ENCODE data around the gene DZIP1. TPM values are rescaled to one million over a fixed set of nuclear protein-coding genes. Genes with fewer than 3 reads are reported as not detected.

Gene DZIP1
- total and polyA plus RNA-seq, 2 of the 8 experiments (the other 6 are each of a cell fraction or from before 2014, with no cell fraction given) = 7.6 to 24.6 TPM

DNA sequence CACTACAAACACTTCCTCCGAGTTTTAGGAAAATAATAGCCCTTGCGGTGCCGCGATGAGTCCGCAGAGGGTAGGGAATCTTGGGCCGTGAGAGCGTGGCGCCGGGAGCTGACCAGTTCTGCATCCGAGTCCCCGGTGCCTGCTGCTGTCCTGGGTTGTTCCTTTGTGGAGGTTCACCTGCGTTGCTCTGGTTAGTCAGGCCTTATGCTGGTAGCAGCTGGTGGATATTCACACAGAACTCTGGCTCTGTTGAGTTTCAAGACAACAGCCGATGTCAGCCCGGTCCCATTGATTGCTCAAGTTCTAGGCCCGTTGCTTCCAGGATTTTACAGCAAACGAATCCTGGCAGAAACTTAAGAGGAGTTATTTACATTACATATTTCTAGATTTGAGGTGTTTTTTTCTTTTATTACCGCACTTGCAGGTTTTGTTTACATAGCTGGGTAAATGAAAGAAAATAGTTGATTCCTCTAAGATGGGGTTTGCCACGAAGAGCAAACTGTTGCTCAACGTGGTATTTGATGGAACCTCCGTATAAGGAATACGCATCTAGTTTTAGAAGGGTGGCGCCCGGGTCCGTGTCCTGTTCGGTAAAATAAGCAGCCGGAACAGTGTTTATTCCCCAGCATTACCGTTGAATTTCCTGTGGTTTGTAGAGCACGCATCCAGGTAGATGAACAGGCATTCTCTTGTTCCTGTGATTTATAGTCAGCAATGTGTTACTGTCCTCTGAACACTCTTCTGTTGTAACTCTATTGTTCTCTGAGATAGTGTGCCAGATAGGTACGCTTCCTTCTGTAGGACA, 90.7 kb downstream of the DZIP1 start (continued):
- TF ChIP-seq TBP (IDR thresholded peaks at IDR 0.05; ENCODE audit: low read depth, low read length) (peak; percentile 16; the same call in 1 of the 2 replicates), CBX5 (IDR thresholded peaks at IDR 0.05; ENCODE audit: low read depth, low read length) (no peak), USF2 (IDR thresholded peaks at IDR 0.05; ENCODE audit: low read length) (no peak)

Measured in H1 (cell line).